RWPE2 (cell line): Measurements from ENCODE around the gene IGF2R.
A peak's percentile ranks its signal among the peaks of the same experiment; 100 is the strongest.

Experiments
- ATAC-seq: fragments of 200-7000 bp; cut with Tn5 transposase; 3 replicates; pipeline ENCODE4 v1.9.1; 2021; ENCODE audit warnings: low read depth
- DNase-seq: peaks from one replicate; pipeline ENCODE4 v3.0.0-alpha.2; 2020; ENCODE audit warnings: low spot score
- H3K27ac ChIP-seq: fragments of 450-650 bp; 2 replicates; pipeline ENCODE4 v1.5.1; 2017; ENCODE audit warnings: mild to moderate bottlenecking; ENCODE audit not compliant: poor library complexity, severe bottlenecking
- H3K27me3 ChIP-seq: fragments of 250-450 bp; sonication (Bioruptor Pico); 2 replicates; pipeline ENCODE4 v1.5.1; 2021; ENCODE audit warnings: mild to moderate bottlenecking, moderate library complexity; ENCODE audit not compliant: insufficient read depth, poor library complexity, severe bottlenecking
- H3K36me3 ChIP-seq: fragments of 250-450 bp; sonication (Bioruptor Pico); 2 replicates; pipeline ENCODE4 v1.5.1; 2020; ENCODE audit warnings: low read depth, mild to moderate bottlenecking, moderate library complexity
- H3K4me1 ChIP-seq: fragments of 250-450 bp; sonication (Bioruptor Pico); 2 replicates; pipeline ENCODE4 v1.5.1; 2021; ENCODE audit warnings: mild to moderate bottlenecking, moderate library complexity; ENCODE audit not compliant: insufficient read depth, poor library complexity, severe bottlenecking
- H3K4me3 ChIP-seq: fragments of 250-450 bp; sonication (Bioruptor Pico); 2 replicates; pipeline ENCODE4 v1.5.1; 2021; ENCODE audit warnings: mild to moderate bottlenecking, moderate library complexity; ENCODE audit not compliant: severe bottlenecking
- H3K9me3 ChIP-seq: fragments of 250-450 bp; sonication (Bioruptor Pico); 2 replicates; pipeline ENCODE4 v1.5.1; 2021; ENCODE audit warnings: mild to moderate bottlenecking, moderate library complexity; ENCODE audit not compliant: severe bottlenecking
- CTCF ChIP-seq: fragments of 450-650 bp; IDR thresholded peaks from one replicate; pipeline ENCODE4 v1.5.1; 2017; ENCODE audit warnings: mild to moderate bottlenecking, moderate library complexity; ENCODE audit not compliant: poor library complexity, severe bottlenecking

The IGF2R gene

GRCh38 chr6:160101277-160102205, 132.7 kb downstream of the IGF2R start:
- H3K4me3 ChIP-seq: no peak overlapping the region
- H3K27me3 ChIP-seq: no peaks in the 10 kb centered on the region
- no peak overlapping the region for H3K27ac ChIP-seq
- TF ChIP-seq CTCF: no peak
- ATAC-seq (no peak), DNase-seq (no peak)
- H3K9me3 ChIP-seq: no peaks in the 10 kb centered on the region
- no peaks in the 10 kb centered on the region for H3K4me1 ChIP-seq
- H3K36me3 ChIP-seq: peaks cover 78% of the 10 kb centered on the region

GRCh38 chr6:160102399-160102798, 133.5 kb downstream of the IGF2R start:
- no peak for DNase-seq
- H3K4me1 ChIP-seq: no peaks in the 10 kb centered on the region
- no peak overlapping the region for H3K4me3 ChIP-seq
- no peak for TF ChIP-seq CTCF
- H3K9me3 ChIP-seq: no peaks in the 10 kb centered on the region
- no peak for ATAC-seq
- no peaks in the 10 kb centered on the region for H3K27me3 ChIP-seq
- peaks cover 69% of the 10 kb centered on the region for H3K36me3 ChIP-seq
- H3K27ac ChIP-seq: no peak overlapping the region

- no peaks in the 10 kb centered on the region for H3K9me3 ChIP-seq
- peaks cover 61% of the 10 kb centered on the region for H3K36me3 ChIP-seq
- no peak overlapping the region for H3K27ac ChIP-seq
- no peak overlapping the region for H3K4me3 ChIP-seq
- no peaks in the 10 kb centered on the region for H3K27me3 ChIP-seq
- no peak for DNase-seq
- H3K4me1 ChIP-seq: no peaks in the 10 kb centered on the region
- no peak for ATAC-seq
- TF ChIP-seq CTCF: peak; percentile 41
These were observed 134.3 kb downstream of the IGF2R start for GRCh38 chr6:160102956-160103824.

- H3K27me3 ChIP-seq: no peaks in the 10 kb centered on the region
- DNase-seq (no peak), ATAC-seq (no peak)
- no peaks in the 10 kb centered on the region for H3K9me3 ChIP-seq
- no peak overlapping the region for H3K4me3 ChIP-seq
- no peak overlapping the region for H3K27ac ChIP-seq
- no peak for TF ChIP-seq CTCF
- peaks cover 56% of the 10 kb centered on the region for H3K36me3 ChIP-seq
- no peaks in the 10 kb centered on the region for H3K4me1 ChIP-seq
These were observed 134.9 kb downstream of the IGF2R start for GRCh38 chr6:160103825-160104100.
